HepG2 (cell line): Measurements from ENCODE around the gene SLC11A1. TPM values are rescaled to one million over a fixed set of nuclear protein-coding genes. Genes with fewer than 3 reads are reported as not detected.

Experiments used
- ATAC-seq: fragments of 200-7000 bp; cut with Tn5 transposase; 3 replicates; pipeline ENCODE4 v1.9.1; 2020; ENCODE audit warnings: mild to moderate bottlenecking, moderate library complexity
- BruUV-seq: library from RNA; stranded (reverse); fragments of 400-500 nt; replicated peaks from 2 replicates; lab custom pipeline; 2021; lab: Mats Ljungman, UMichigan
- CTCF ChIA-PET: fragments of 300-600 bp; formaldehyde crosslinking; extraction: SDS; loops from one replicate; lab custom pipeline; 2021; ENCODE audit warnings: low total read pairs, inconsistent platforms, low intra/inter-chr PET ratio; lab: Yijun Ruan, JAX
- POLR2A ChIA-PET: fragments of 350-600 bp; sonication (Branson Sonifier 250); formaldehyde crosslinking; loops from one replicate; lab custom pipeline; 2020; ENCODE audit warnings: antibody characterized with exemption, inconsistent platforms; lab: Yijun Ruan, JAX
- DNase-seq: peaks from one replicate; pipeline ENCODE4 v3.0.0-alpha.2; 2015; ENCODE audit warnings: low spot score
- FAIRE-seq: peaks from 3 replicates; lab custom pipeline; 2011; peaks lifted over from hg19 to GRCh38; lab: Jason Lieb, UNC
- H2AFZ ChIP-seq: one replicate; pipeline ENCODE4 v1.6.1; 2011; ENCODE audit warnings: low read length, inconsistent platforms
- H3K27ac ChIP-seq: fragments of 300-600 bp; 3 replicates; pipeline ENCODE4 v1.8.0; 2011; ENCODE audit warnings: mixed run types, mild to moderate bottlenecking, mixed read lengths, low read length, inconsistent platforms; ENCODE audit not compliant: insufficient read depth; ENCODE audit errors: extremely low read length
- H3K27me3 ChIP-seq, 2 experiments: fragments of 200-600 bp in 1 of 2; 2 replicates in 1 of 2; 3 replicates in 1 of 2; pipeline versions ENCODE4 v1.6.0 to v1.8.0; 2011; ENCODE audit warnings: low read length in 2 of 2, mild to moderate bottlenecking in 2 of 2, moderate library complexity in 2 of 2, inconsistent platforms in 1 of 2; ENCODE audit not compliant: insufficient read depth in 2 of 2, control insufficient read depth in 1 of 2
- H3K36me3 ChIP-seq, 2 experiments: fragments of 200-600 bp in 1 of 2; replicated peaks in 1 of 2; 2 replicates in 1 of 2; 3 replicates in 1 of 2; pipeline versions ENCODE4 v1.5.1 to v1.8.0; 2011; ENCODE audit warnings: low read length in 2 of 2, inconsistent platforms in 1 of 2; ENCODE audit not compliant: insufficient read depth in 2 of 2, control insufficient read depth in 1 of 2
- H3K4me1 ChIP-seq: 2 replicates; pipeline ENCODE4 v1.5.1; 2012; ENCODE audit warnings: low read length, inconsistent platforms; ENCODE audit not compliant: insufficient read depth
- H3K4me2 ChIP-seq: 2 replicates; pipeline ENCODE4 v1.6.0; 2011; ENCODE audit warnings: low read depth, low read length, inconsistent platforms
- H3K4me3 ChIP-seq, 3 experiments: fragments of 200-600 bp in 1 of 3; sonication (generic), shearing (Covaris generic) in 1 of 3; replicated peaks in 1 of 3; 2 replicates each; pipeline ENCODE4 v1.5.1; 2011 to 2016; ENCODE audit warnings: low read length in 3 of 3, inconsistent platforms in 2 of 3, low read depth in 2 of 3, mild to moderate bottlenecking in 2 of 3, control low read depth in 1 of 3, mixed read lengths in 1 of 3; ENCODE audit not compliant: insufficient read depth in 1 of 3
- H3K79me2 ChIP-seq: one replicate; pipeline ENCODE4 v1.6.1; 2011; ENCODE audit warnings: low read length, inconsistent platforms; ENCODE audit not compliant: insufficient read depth
- H3K9ac ChIP-seq: 2 replicates; pipeline ENCODE4 v1.6.0; 2011; ENCODE audit warnings: mild to moderate bottlenecking, low read depth, low read length, inconsistent platforms; ENCODE audit not compliant: insufficient read depth
- H3K9me3 ChIP-seq: 2 replicates; pipeline ENCODE4 v1.5.1; 2012; ENCODE audit warnings: mild to moderate bottlenecking, low read length
- H4K20me1 ChIP-seq: 2 replicates; pipeline ENCODE4 v1.6.0; 2011; ENCODE audit warnings: inconsistent platforms, mild to moderate bottlenecking, low read length, moderate library complexity; ENCODE audit not compliant: insufficient read depth
- ATF7 ChIP-seq, 2 experiments: fragments of 450-650 bp in 1 of 2; sonication (generic) in 1 of 2; formaldehyde crosslinking in 1 of 2; IDR thresholded peaks; 2 replicates each; pipeline versions ENCODE4 v1.4.0 to v1.6.1; 2016 to 2020; ENCODE audit warnings: antibody characterized with exemption in 1 of 2, mild to moderate bottlenecking in 1 of 2, missing genetic modification reagents in 1 of 2
- CEBPB ChIP-seq: IDR thresholded peaks from 2 replicates; pipeline ENCODE4 v1.6.1; 2011; ENCODE audit warnings: low read depth, low read length, improper control_type of control experiment, borderline replicate concordance
- CEBPG ChIP-seq: IDR thresholded peaks from 2 replicates; pipeline ENCODE4 v1.6.1; 2016
- HNRNPL ChIP-seq: fragments of 200-400 bp; formaldehyde crosslinking; IDR thresholded peaks from 2 replicates; pipeline ENCODE4 v1.6.1; 2017; ENCODE audit warnings: mild to moderate bottlenecking, low read depth, low read length
- SIN3B ChIP-seq: fragments of 150-350 bp; IDR thresholded peaks from 2 replicates; pipeline ENCODE4 v1.6.1; 2014; ENCODE audit warnings: low read length
- SRSF4 ChIP-seq: fragments of 200-400 bp; formaldehyde crosslinking; IDR thresholded peaks from one replicate; pipeline ENCODE4 v1.6.1; 2018; ENCODE audit warnings: mild to moderate bottlenecking, low read depth, low read length, moderate library complexity; ENCODE audit not compliant: poor library complexity, severe bottlenecking
- TEAD3 ChIP-seq: optimal IDR thresholded peaks from 2 replicates; pipeline ENCODE3; 2016; ENCODE audit warnings: borderline replicate concordance
- ZFP91 ChIP-seq: sonication (generic); formaldehyde crosslinking; IDR thresholded peaks from 2 replicates; pipeline ENCODE4 v1.9.0; 2022; ENCODE audit warnings: missing genetic modification reagents, mild to moderate bottlenecking, borderline replicate concordance
- ZNF362 ChIP-seq: sonication (generic); formaldehyde crosslinking; IDR thresholded peaks from 2 replicates; pipeline ENCODE4 v1.4.0; 2020; ENCODE audit warnings: missing genetic modification reagents, mild to moderate bottlenecking, borderline replicate concordance
- ZNF543 ChIP-seq: sonication (generic); formaldehyde crosslinking; IDR thresholded peaks from 2 replicates; pipeline ENCODE4 v1.4.0; 2020; ENCODE audit warnings: mild to moderate bottlenecking, missing genetic modification reagents
- ZNF629 ChIP-seq: sonication (generic); formaldehyde crosslinking; conservative IDR thresholded peaks from 2 replicates; pipeline ENCODE4 v1.5.0; 2020; ENCODE audit warnings: missing genetic modification reagents
- ZNF687 ChIP-seq: sonication (generic); formaldehyde crosslinking; IDR thresholded peaks from 2 replicates; pipeline ENCODE4 v1.5.1; 2020; ENCODE audit warnings: mild to moderate bottlenecking, missing genetic modification reagents, moderate library complexity
- ZNF749 ChIP-seq: sonication (generic); formaldehyde crosslinking; IDR thresholded peaks from 2 replicates; pipeline ENCODE4 v1.8.0; 2022; ENCODE audit warnings: mild to moderate bottlenecking, missing genetic modification reagents, moderate library complexity, borderline replicate concordance
- ZNF768 ChIP-seq: sonication (generic); formaldehyde crosslinking; IDR thresholded peaks from 2 replicates; pipeline ENCODE4 v1.4.0; 2020; ENCODE audit warnings: missing genetic modification reagents
- ZNF878 ChIP-seq: sonication (generic); formaldehyde crosslinking; IDR thresholded peaks from 2 replicates; pipeline ENCODE4 v1.8.1; 2023; ENCODE audit warnings: mild to moderate bottlenecking, missing genetic modification reagents, moderate library complexity
- WGBS: methylation state at CpG from one replicate; pipeline ENCODE4 v1.1.6; 2017; ENCODE audit warnings: low lambda C conversion rate; 5-methylcytosine and 5-hydroxymethylcytosine counted together
- in situ Hi-C: cut with HindIII; loops from 2 replicates; pipeline ENCODE4 v1.10.0; 2017; ENCODE audit warnings: low pct_unique_long_range_greater_than_20kb; ENCODE audit not compliant: extremely low pct_ligation_motif_present
- intact Hi-C: fragments of 100-400 bp; cut with micrococcal nuclease; formaldehyde crosslinking; loops from one replicate; pipeline ENCODE4 v1.10.0; 2022; ENCODE audit not compliant: unreplicated experiment
- polyA plus RNA-seq, 8 experiments: library from polyadenylated mRNA; depleted of rRNA in 3 of 8; stranded (reverse) in 7 of 8; unstranded in 1 of 8; fragments of >200 nt; fragmentation: Illumina TruSeq in 4 of 8; extraction: Trizol in 4 of 8; gene quantifications; 2 replicates each; pipeline versions ENCODE4 v1.2.1 to v1.2.3, GENCODE V29; 2011 to 2016; ENCODE audit warnings: low read depth in 4 of 8, missing spikeins in 1 of 8, mixed read lengths in 1 of 8; ENCODE audit not compliant: insufficient read depth in 1 of 8
- total RNA-seq, 5 experiments: library from RNA; depleted of rRNA; stranded (reverse); fragments of >200 nt; fragmentation: Illumina TruSeq; extraction: Trizol; gene quantifications; 2 replicates each; pipeline ENCODE4 v1.2.3, GENCODE V29; 2016; ENCODE audit warnings: low read depth in 1 of 5

Gene SLC11A1
- total and polyA plus RNA-seq, 2 of the 13 experiments (the other 11 are each of a cell fraction or from before 2014, with no cell fraction given): 0.33 to 2.3 TPM

GRCh38 chr2:218392891-218393462 is 10.9 kb downstream of the SLC11A1 start (continued):
- peak; percentile 45 for TF ChIP-seq ZNF687 (CRISPR knock-in tag)
- 0 out of 2 replicates have a peak, but pooled peaks have one; percentile 26 for TF ChIP-seq HNRNPL

- Histone ChIP-seq H3K9me3 (no peaks in the 10 kb centered on the region), H3K79me2 (peaks cover 15% of the 10 kb centered on the region), H3K4me1 (peaks cover 59% of the 10 kb centered on the region), H3K4me3 (no peak overlapping the region; a peak in 1 of 6 replicates), H3K4me2 (peak overlapping the region; percentile 98), H3K36me3 (no peaks in the 10 kb centered on the region), H4K20me1 (no peaks in the 10 kb centered on the region), H2AFZ (no peak overlapping the region), H3K9ac (no peak overlapping the region), H3K27ac (no peak overlapping the region), H3K27me3 (no peaks in the 10 kb centered on the region; a peak in 1 of 5 replicates)
- ATAC-seq (no peak), FAIRE-seq (no peak), DNase-seq (no peak)
- in situ Hi-C loops: no loop called here
- no TSS peak for BruUV-seq
- 40% methylated on average over 8 of the region's 8 CpGs for WGBS
- POLR2A ChIA-PET: interaction anchor here (1.2 to 2.6 kb wide), 3 partner anchors 33 to 110 kb away, joined by 3 to 15 read pairs (median 3); no protein-coding TSS in a partner anchor
- intact Hi-C loops: loop anchor here (10.0 kb wide), 1 partner anchor 209 kb away; no protein-coding TSS in a partner anchor
- CTCF ChIA-PET: no interaction called here
- TF ChIP-seq ZNF362 (CRISPR knock-in tag): 0 out of 2 replicates have a peak, but pooled peaks have one; percentile 1
- no peak for TF ChIP-seq SIN3B
- peak; percentile 14 for TF ChIP-seq TEAD3 (CRISPR knock-in tag)
- no peak for TF ChIP-seq SRSF4
- TF ChIP-seq ZNF878 (CRISPR knock-in tag): no peak
- peak; percentile 90 for TF ChIP-seq ZNF629 (CRISPR knock-in tag)
- TF ChIP-seq ZNF543 (CRISPR knock-in tag): no peak
- TF ChIP-seq CEBPB: peak; percentile 85
- no peak for TF ChIP-seq ZFP91 (CRISPR knock-in tag)
- no peak for TF ChIP-seq ZNF749
- 0 out of 2 replicates have a peak, but pooled peaks have one; percentile 18 for TF ChIP-seq ZNF768 (CRISPR knock-in tag)
- peak; percentile 44; the same call in 1 of the 2 replicates for TF ChIP-seq ATF7 (IDR thresholded peaks at IDR 0.05)
- no peak for TF ChIP-seq ATF7 (CRISPR knock-in tag; IDR thresholded peaks at IDR 0.05)
- TF ChIP-seq CEBPG (CRISPR knock-in tag): peak; percentile 71
Observed at GRCh38 chr2:218393750-218394290, 11.7 kb downstream of the SLC11A1 start.
